Measurements from ENCODE around the gene CCDC197.

The CCDC197 gene

GRCh38 chr14:93957751-93958566 lies 39.1 kb upstream of the CCDC197 start:
- TF ChIP-seq, protein P1, sequence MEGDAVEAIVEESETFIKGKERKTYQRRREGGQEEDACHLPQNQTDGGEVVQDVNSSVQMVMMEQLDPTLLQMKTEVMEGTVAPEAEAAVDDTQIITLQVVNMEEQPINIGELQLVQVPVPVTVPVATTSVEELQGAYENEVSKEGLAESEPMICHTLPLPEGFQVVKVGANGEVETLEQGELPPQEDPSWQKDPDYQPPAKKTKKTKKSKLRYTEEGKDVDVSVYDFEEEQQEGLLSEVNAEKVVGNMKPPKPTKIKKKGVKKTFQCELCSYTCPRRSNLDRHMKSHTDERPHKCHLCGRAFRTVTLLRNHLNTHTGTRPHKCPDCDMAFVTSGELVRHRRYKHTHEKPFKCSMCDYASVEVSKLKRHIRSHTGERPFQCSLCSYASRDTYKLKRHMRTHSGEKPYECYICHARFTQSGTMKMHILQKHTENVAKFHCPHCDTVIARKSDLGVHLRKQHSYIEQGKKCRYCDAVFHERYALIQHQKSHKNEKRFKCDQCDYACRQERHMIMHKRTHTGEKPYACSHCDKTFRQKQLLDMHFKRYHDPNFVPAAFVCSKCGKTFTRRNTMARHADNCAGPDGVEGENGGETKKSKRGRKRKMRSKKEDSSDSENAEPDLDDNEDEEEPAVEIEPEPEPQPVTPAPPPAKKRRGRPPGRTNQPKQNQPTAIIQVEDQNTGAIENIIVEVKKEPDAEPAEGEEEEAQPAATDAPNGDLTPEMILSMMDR (IDR thresholded peaks at IDR 0.05; ENCODE audit: extremely low read depth, missing control alignments) = no peak
- DNase-seq (ENCODE audit: low spot score) = no peak

DNA sequence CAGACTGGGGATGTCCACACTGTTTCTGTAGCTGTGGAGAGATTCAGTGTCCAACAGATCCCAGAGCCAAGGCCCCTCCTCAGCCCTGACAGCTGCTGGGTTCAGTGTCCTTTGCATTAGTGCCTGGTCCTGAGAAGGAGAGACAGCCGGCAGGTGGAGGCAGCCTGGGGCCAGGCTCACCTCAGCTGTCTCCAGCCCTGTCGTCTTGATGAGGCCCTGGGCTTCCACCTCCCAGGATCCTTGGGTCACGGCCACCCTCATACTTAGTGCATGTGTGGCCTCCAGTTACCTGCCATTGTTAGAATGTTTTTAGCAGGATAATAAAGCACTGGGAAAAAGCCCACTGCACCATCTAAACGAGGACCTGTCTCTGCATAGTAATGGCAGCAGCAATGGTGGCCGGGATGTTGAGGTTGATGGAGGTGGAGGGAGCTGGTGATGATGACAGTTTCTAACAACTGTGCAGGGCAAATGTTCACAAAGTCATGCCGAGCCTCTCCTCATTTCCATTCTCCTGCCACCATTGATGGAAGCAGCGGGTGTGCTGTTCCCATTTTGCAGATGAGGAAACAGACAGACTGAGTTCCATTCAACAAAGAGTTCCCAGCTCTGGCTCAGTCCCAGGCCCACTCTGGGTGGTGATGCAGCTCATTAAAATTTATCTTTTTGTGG lies 38.4 kb upstream of the CCDC197 start:
- TF ChIP-seq, protein P1 (IDR thresholded peaks at IDR 0.05; ENCODE audit: extremely low read depth, missing control alignments) = no peak
- no peak for DNase-seq (ENCODE audit: low spot score)

DNA sequence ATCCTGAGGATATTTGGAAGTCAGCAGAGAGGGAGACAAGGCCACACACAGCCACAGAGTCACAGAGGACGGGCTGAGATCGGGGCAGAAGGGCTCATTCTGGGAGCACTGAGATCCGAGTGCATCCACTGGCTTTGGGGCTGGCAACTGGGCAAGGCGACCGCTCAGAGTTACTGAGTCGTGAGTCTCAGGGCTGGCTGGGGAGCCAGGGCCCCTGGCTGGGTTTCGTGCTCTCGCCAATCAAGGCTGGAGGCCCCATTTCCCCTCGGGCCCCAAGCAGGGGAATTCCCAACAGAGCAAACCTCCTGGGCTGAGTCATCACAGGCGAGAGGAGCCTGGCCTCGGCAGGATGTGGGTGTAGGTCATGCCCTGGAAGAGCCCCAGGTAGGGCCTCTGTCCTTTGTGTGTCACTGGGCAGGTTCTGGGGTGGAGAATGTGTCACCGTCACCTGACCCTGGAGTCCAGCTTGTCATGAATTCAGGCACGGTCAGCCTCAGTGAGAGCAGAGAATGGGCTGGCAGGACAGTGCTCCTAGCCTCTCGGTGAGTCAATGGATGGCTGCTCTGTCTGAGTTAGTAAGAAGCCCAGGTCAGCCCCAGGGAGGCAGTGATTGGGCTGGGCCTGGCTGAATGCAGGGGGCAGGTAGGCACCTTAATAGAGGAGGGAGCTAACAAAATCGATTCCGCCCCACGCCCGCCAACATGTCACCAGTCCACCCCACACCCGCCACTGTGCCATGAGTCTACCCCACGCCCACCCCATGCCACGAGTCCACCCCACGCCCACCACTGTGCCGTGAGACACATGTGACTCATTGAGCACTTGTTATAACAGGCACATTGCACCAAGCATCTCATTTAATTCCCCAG lies 37.6 kb upstream of the CCDC197 start:
- peak; percentile 85 for DNase-seq (ENCODE audit: low spot score)
- TF ChIP-seq, protein P1 (IDR thresholded peaks at IDR 0.05; ENCODE audit: extremely low read depth, missing control alignments) = no peak

DNA sequence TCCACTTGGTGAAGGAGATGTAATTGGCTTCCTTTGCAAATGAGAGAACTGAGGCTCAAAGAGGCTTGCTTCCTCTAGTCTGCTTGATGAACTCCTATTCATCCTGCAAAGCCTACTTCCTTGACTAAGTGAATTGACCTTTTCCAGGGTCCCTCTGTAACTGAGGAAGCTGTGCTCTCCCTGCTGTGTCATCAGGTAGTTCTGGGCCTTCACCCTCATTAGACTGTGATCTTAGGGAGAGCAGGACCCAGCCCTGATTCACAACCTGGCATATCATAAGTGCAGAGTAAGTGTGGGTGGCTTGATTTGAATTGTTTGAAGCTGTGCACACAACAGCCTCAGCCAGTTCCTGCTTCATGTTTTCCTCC lies 37.0 kb upstream of the CCDC197 start:
- DNase-seq (ENCODE audit: low spot score) = no peak
- TF ChIP-seq, protein P1 (IDR thresholded peaks at IDR 0.05; ENCODE audit: extremely low read depth, missing control alignments) = no peak

GRCh38 chr14:93960774-93961438 lies 36.2 kb upstream of the CCDC197 start:
- TF ChIP-seq, protein P1 (IDR thresholded peaks at IDR 0.05; ENCODE audit: extremely low read depth, missing control alignments) = no peak
- DNase-seq (ENCODE audit: low spot score) = no peak

GRCh38 chr14:93961620-93962019 lies 35.5 kb upstream of the CCDC197 start:
- DNase-seq (ENCODE audit: low spot score) = no peak

More at GRCh38 chr14:93961620-93962019, 35.5 kb upstream of the CCDC197 start:
- TF ChIP-seq, protein P1 (IDR thresholded peaks at IDR 0.05; ENCODE audit: extremely low read depth, missing control alignments) = no peak

Data from GM20000 (cell line).